ENCODE results near the gene AZGP1. TPM values are rescaled to one million over a fixed set of nuclear protein-coding genes. Genes with fewer than 3 reads are reported as not detected.

Gene AZGP1
- total RNA-seq, 1 experiment from 2014 or later: 0.18 TPM

DNA sequence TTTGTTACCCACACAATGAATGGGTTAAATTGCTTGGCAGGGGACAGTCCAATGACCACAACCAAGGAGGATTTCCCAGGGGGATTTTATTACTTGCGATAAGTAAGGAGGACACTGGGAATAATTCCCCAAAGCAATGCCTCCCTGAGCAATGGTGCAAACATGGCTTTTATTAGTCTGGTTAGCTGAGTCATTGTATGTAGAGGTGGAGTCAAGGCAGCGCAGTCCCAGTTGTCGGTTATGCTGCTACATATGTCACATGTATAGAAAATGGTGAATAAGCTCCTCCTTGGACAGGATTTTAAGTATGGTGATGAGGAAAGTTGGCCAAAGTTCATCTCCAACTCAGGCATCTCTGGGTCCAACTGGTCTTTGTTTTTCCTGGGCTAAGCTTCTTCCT is 52.6 kb downstream of the AZGP1 start:
- Histone ChIP-seq H3K4me1 (ENCODE audit: insufficient read depth, low read length) (peaks cover 10% of the 10 kb centered on the region), H3F3A (ENCODE audit: low read length, unreplicated experiment) (no peaks in the 10 kb centered on the region), H3K4me3 (ENCODE audit: low read length) (no peak overlapping the region), H3K9ac (ENCODE audit: low read length) (no peak overlapping the region), H3K27me3 (ENCODE audit: low read length) (peaks cover 11% of the 10 kb centered on the region), H4K20me1 (ENCODE audit: low read length) (peaks cover 1% of the 10 kb centered on the region; the same call in 1 of the 2 replicates), H3K79me2 (ENCODE audit: low read length) (peaks cover 22% of the 10 kb centered on the region), H3K36me3 (ENCODE audit: low read depth, low read length) (no peaks in the 10 kb centered on the region), H3K9me3 (ENCODE audit: low read length) (no peaks in the 10 kb centered on the region), H3K4me2 (ENCODE audit: low read length) (no peak overlapping the region), H3K27ac (ENCODE audit: low read length) (no peak overlapping the region), H3K9me2 (replicated peaks; ENCODE audit: low read length) (no peaks in the 10 kb centered on the region), H2AFZ (ENCODE audit: low read length) (no peak overlapping the region)
- ATAC-seq (no peak), DNase-seq (no peak)
- intact Hi-C loops (cut with micrococcal nuclease): no loop called here
- BruUV-seq (replicated peaks): no TSS peak
- TF ChIP-seq EZH2 (IDR thresholded peaks at IDR 0.05; ENCODE audit: low read length, unreplicated experiment): no peak
- ChIA-PET CTCF (no interaction called here), POLR2A (ENCODE audit: unreplicated experiment) (interaction anchor here (0.6 kb wide), 1 partner anchor 160 kb away, joined by 7 read pairs; no protein-coding TSS in a partner anchor)

DNA sequence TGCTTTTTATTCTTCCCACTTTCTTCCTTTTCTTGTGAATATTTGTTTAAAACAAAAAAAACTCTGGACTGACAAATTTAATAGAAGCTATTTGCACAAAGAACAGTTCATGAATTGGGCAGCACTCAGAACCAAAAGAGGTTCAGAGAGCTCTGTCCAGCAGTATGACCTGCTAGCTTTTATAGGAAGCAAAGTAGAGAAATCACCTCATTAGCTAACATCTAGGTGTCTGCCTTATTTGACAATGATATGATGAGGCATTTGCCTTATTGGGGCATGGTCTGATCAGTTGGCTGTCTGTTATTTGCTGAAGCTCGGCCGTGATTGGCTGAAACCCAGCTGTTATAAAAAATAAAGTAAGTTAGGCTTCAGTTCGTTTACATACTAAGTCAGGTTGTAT is 55.7 kb downstream of the AZGP1 start:
- H3K4me3 ChIP-seq (ENCODE audit: low read length): peak overlapping the region; percentile 94
- ATAC-seq (no peak), DNase-seq (no peak)
- intact Hi-C loops (cut with micrococcal nuclease): no loop called here
- peaks cover 16% of the 10 kb centered on the region for H3K4me1 ChIP-seq (ENCODE audit: insufficient read depth, low read length)
- H3K9me3 ChIP-seq (ENCODE audit: low read length): no peaks in the 10 kb centered on the region
- H3K4me2 ChIP-seq (ENCODE audit: low read length): peak overlapping the region; percentile 97
- H3K27ac ChIP-seq (ENCODE audit: low read length): no peak overlapping the region
- H3K27me3 ChIP-seq (ENCODE audit: low read length): no peaks in the 10 kb centered on the region
- POLR2A ChIA-PET (ENCODE audit: unreplicated experiment): interaction anchor here (1.0 kb wide), 1 partner anchor 9 kb away, joined by 3 read pairs; the partner anchor contains the start of gene GJC3
- TF ChIP-seq EZH2 (IDR thresholded peaks at IDR 0.05; ENCODE audit: low read length, unreplicated experiment) (no peak), EZH2phosphoT487 (IDR thresholded peaks at IDR 0.05; ENCODE audit: borderline replicate concordance, low read length) (no peak)
- TF ChIP-seq, protein P1, sequence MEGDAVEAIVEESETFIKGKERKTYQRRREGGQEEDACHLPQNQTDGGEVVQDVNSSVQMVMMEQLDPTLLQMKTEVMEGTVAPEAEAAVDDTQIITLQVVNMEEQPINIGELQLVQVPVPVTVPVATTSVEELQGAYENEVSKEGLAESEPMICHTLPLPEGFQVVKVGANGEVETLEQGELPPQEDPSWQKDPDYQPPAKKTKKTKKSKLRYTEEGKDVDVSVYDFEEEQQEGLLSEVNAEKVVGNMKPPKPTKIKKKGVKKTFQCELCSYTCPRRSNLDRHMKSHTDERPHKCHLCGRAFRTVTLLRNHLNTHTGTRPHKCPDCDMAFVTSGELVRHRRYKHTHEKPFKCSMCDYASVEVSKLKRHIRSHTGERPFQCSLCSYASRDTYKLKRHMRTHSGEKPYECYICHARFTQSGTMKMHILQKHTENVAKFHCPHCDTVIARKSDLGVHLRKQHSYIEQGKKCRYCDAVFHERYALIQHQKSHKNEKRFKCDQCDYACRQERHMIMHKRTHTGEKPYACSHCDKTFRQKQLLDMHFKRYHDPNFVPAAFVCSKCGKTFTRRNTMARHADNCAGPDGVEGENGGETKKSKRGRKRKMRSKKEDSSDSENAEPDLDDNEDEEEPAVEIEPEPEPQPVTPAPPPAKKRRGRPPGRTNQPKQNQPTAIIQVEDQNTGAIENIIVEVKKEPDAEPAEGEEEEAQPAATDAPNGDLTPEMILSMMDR (conservative IDR thresholded peaks at IDR 0.05; ENCODE audit: low read depth, low read length): no peak
- CTCF ChIA-PET: no interaction called here
- peak overlapping the region; percentile 95; the same call in 1 of the 2 replicates for H2AFZ ChIP-seq (ENCODE audit: low read length)
- no peaks in the 10 kb centered on the region for H3K9me2 ChIP-seq (replicated peaks; ENCODE audit: low read length)
- peaks cover 51% of the 10 kb centered on the region for H3K79me2 ChIP-seq (ENCODE audit: low read length)
- no TSS peak for BruUV-seq (replicated peaks)
- H3K9ac ChIP-seq (ENCODE audit: low read length): peak overlapping the region; percentile 94
- H3F3A ChIP-seq (ENCODE audit: low read length, unreplicated experiment): no peaks in the 10 kb centered on the region
- peaks cover 6% of the 10 kb centered on the region; the same call in 1 of the 2 replicates for H4K20me1 ChIP-seq (ENCODE audit: low read length)
- peaks cover 5% of the 10 kb centered on the region for H3K36me3 ChIP-seq (ENCODE audit: low read depth, low read length)

DNA sequence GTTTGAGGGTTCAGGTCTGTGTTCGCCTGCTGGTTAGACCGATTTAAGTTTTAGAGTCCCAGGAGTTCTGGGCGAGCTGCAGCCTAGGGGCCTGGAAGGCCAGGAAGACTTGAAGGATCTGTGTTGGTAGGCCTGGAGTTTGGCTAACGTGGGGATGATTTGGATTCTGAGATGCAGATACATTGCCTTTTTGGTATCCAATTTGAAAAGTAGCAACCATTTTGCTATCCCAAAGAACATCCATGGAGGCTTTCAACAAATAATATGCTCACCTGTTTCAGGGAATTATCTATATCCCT is 56.1 kb downstream of the AZGP1 start:
- ATAC-seq (no peak), DNase-seq (no peak)
- TF ChIP-seq, protein P1 (conservative IDR thresholded peaks at IDR 0.05; ENCODE audit: low read depth, low read length): no peak
- TF ChIP-seq EZH2phosphoT487 (IDR thresholded peaks at IDR 0.05; ENCODE audit: borderline replicate concordance, low read length): no peak
- no peak for TF ChIP-seq EZH2 (IDR thresholded peaks at IDR 0.05; ENCODE audit: low read length, unreplicated experiment)
- H3K9ac ChIP-seq (ENCODE audit: low read length): peak overlapping the region; percentile 94
- peak overlapping the region; percentile 94 for H3K4me3 ChIP-seq (ENCODE audit: low read length)
- ChIA-PET CTCF (interaction anchor here (0.9 to 1.0 kb wide), 2 partner anchors 10 to 71 kb away, joined by 3 to 6 read pairs; no protein-coding TSS in a partner anchor), POLR2A (ENCODE audit: unreplicated experiment) (interaction anchor here (1.0 kb wide), 1 partner anchor 10 kb away, joined by 3 read pairs; the partner anchor contains the start of gene GJC3)
- peaks cover 16% of the 10 kb centered on the region for H3K4me1 ChIP-seq (ENCODE audit: insufficient read depth, low read length)
- peaks cover 52% of the 10 kb centered on the region for H3K79me2 ChIP-seq (ENCODE audit: low read length)
- H3F3A ChIP-seq (ENCODE audit: low read length, unreplicated experiment): no peaks in the 10 kb centered on the region
- intact Hi-C loops (cut with micrococcal nuclease): loop anchor here (2.0 to 5.0 kb wide), 2 partner anchors 129 to 302 kb away; partner anchors contain the start of genes ZSCAN21 and ZSCAN25
- BruUV-seq (replicated peaks): TSS peak; percentile 85
- no peaks in the 10 kb centered on the region for H3K9me3 ChIP-seq (ENCODE audit: low read length)
- peak overlapping the region; percentile 95 for H2AFZ ChIP-seq (ENCODE audit: low read length)
- peak overlapping the region; percentile 47 for H3K27ac ChIP-seq (ENCODE audit: low read length)
- H3K9me2 ChIP-seq (replicated peaks; ENCODE audit: low read length): no peaks in the 10 kb centered on the region
- peaks cover 5% of the 10 kb centered on the region for H3K36me3 ChIP-seq (ENCODE audit: low read depth, low read length)
- peak overlapping the region; percentile 97 for H3K4me2 ChIP-seq (ENCODE audit: low read length)
- H4K20me1 ChIP-seq (ENCODE audit: low read length): peaks cover 6% of the 10 kb centered on the region; the same call in 1 of the 2 replicates
- no peaks in the 10 kb centered on the region for H3K27me3 ChIP-seq (ENCODE audit: low read length)
